Esophagus muscularis mucosa (tissue), 4 donors: ENCODE measurements around the gene COMT. TPM values are rescaled to one million over a fixed set of nuclear protein-coding genes. Genes with fewer than 3 reads are reported as not detected.
A peak's percentile ranks its signal among the peaks of the same experiment; 100 is the strongest.

Source experiments
- DNase-seq: peaks from one replicate; pipeline ENCODE4 v3.0.0-alpha.2; 2017; ENCODE audit errors: extremely low spot score
- H3K27ac ChIP-seq, 4 donors: fragments of 200-600 bp; sonication (generic); replicated peaks in 1 of 4; 1 replicate in 3 of 4; 2 replicates in 1 of 4; pipeline ENCODE4 v1.5.1; 2016 to 2019; ENCODE audit warnings: mild to moderate bottlenecking in 1 of 4
- H3K27me3 ChIP-seq, 4 donors: fragments of 200-600 bp; sonication (generic); one replicate each; pipeline versions ENCODE4 v1.5.1 to v1.6.0; 2016 to 2019
- H3K36me3 ChIP-seq, 4 donors: fragments of 200-600 bp; sonication (generic); one replicate each; pipeline ENCODE4 v1.5.1; 2016 to 2019
- H3K4me1 ChIP-seq, 4 donors: fragments of 200-600 bp; sonication (generic); one replicate each; pipeline ENCODE4 v1.5.1; 2016 to 2019
- H3K4me3 ChIP-seq, 4 donors: fragments of 200-600 bp; sonication (generic); 1 replicate in 2 of 4; 2 replicates in 2 of 4; pipeline ENCODE4 v1.5.1; 2016 to 2019; ENCODE audit warnings: mild to moderate bottlenecking in 4 of 4, moderate library complexity in 1 of 4
- H3K9me3 ChIP-seq, 4 donors: fragments of 200-600 bp; sonication (generic); 1 replicate in 3 of 4; 2 replicates in 1 of 4; pipeline ENCODE4 v1.5.1; 2016 to 2019
- EP300 ChIP-seq: sonication (generic); formaldehyde crosslinking; IDR thresholded peaks from one replicate; pipeline ENCODE4 v1.6.1; 2017; ENCODE audit warnings: antibody characterized with exemption
- POLR2A ChIP-seq: fragments of 450-650 bp; IDR thresholded peaks from one replicate; pipeline ENCODE4 v1.6.1; 2017; ENCODE audit warnings: antibody characterized with exemption, moderate library complexity, mild to moderate bottlenecking, low read depth
- POLR2AphosphoS5 ChIP-seq, 2 donors: sonication (generic); formaldehyde crosslinking; IDR thresholded peaks; one replicate each; pipeline ENCODE4 v1.6.1; 2017; ENCODE audit warnings: antibody characterized with exemption in 2 of 2
- WGBS: methylation state at CpG from one replicate; pipeline ENCODE4 v1.1.5; 2018; 5-methylcytosine and 5-hydroxymethylcytosine counted together
- intact Hi-C: fragments of 100-400 bp; cut with DNase I; formaldehyde crosslinking; loops from one replicate; pipeline ENCODE4 v1.15.1; 2023
- total RNA-seq, 4 donors: library from RNA; depleted of rRNA; stranded (reverse); fragments of >200 nt; gene quantifications; one replicate each; pipeline versions ENCODE4 v1.1.0 to v1.2.1, GENCODE V29; 2016
- TF ChIP-seq, protein P1 (sequence below), 3 experiments: fragments of 200-600 bp in 2 of 3; fragments of 450-650 bp in 1 of 3; sonication (generic) in 2 of 3; IDR thresholded peaks; one replicate each; pipeline ENCODE4 v1.5.1; 2017 to 2019; ENCODE audit warnings: antibody characterized with exemption in 3 of 3, mild to moderate bottlenecking in 2 of 3, moderate library complexity in 1 of 3

The COMT gene
- total RNA-seq, 4 donors from 2014 or later = 141 to 231 (median 196) TPM

DNA sequence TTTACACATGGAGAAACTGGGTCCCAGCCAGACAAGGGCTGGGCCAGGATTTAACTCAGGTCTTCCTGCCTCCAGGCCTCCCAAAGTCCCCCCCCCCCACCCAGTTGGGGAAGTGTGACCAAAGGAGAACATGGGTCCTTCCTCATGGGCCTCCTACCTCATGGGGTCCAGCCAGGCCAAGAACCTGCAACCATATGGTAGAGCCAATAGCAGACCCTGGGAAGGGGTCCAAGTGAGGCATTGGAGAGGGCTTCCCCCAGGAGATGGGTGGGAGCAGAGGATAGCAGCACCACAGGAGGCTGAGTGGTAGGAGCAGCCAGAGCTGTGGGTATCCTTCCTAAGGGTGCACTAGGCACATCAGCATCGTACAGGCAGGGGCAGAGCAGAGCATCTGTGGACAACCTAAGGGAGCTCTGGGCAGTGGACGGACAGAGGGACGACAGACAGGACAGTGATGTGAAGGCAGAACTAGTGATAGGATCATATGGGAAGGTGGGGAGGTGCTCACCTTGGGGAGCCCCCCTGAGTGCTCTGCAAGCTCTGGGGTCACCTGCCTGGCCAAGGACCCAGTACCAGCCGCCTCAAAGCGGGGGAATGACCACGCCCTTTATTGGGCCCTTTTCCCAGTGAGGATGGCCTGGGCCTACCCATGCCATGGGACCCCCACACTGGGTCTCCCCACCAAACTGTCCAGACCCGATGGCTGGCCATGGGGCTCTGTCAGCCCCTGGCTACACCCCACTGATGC, 70.6 kb downstream of the COMT start:
- Histone ChIP-seq H3K4me1 (peaks cover 17 to 44% (median 27%) of the 10 kb centered on the region in 4 donors), H3K27me3 (no peaks in the 10 kb centered on the region), H3K27ac (no peak overlapping the region), H3K9me3 (no peaks in the 10 kb centered on the region), H3K4me3 (no peak overlapping the region), H3K36me3 (no peaks in the 10 kb centered on the region)
- no peak for DNase-seq
- WGBS = 98% methylated on average over 7 of the region's 7 CpGs
- no peak for TF ChIP-seq POLR2A
- no peak for TF ChIP-seq EP300
- TF ChIP-seq, protein P1, sequence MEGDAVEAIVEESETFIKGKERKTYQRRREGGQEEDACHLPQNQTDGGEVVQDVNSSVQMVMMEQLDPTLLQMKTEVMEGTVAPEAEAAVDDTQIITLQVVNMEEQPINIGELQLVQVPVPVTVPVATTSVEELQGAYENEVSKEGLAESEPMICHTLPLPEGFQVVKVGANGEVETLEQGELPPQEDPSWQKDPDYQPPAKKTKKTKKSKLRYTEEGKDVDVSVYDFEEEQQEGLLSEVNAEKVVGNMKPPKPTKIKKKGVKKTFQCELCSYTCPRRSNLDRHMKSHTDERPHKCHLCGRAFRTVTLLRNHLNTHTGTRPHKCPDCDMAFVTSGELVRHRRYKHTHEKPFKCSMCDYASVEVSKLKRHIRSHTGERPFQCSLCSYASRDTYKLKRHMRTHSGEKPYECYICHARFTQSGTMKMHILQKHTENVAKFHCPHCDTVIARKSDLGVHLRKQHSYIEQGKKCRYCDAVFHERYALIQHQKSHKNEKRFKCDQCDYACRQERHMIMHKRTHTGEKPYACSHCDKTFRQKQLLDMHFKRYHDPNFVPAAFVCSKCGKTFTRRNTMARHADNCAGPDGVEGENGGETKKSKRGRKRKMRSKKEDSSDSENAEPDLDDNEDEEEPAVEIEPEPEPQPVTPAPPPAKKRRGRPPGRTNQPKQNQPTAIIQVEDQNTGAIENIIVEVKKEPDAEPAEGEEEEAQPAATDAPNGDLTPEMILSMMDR (IDR thresholded peaks at IDR 0.05) = no peak
- no peak for TF ChIP-seq POLR2AphosphoS5 (IDR thresholded peaks at IDR 0.05)
- intact Hi-C loops = no loop called here

DNA sequence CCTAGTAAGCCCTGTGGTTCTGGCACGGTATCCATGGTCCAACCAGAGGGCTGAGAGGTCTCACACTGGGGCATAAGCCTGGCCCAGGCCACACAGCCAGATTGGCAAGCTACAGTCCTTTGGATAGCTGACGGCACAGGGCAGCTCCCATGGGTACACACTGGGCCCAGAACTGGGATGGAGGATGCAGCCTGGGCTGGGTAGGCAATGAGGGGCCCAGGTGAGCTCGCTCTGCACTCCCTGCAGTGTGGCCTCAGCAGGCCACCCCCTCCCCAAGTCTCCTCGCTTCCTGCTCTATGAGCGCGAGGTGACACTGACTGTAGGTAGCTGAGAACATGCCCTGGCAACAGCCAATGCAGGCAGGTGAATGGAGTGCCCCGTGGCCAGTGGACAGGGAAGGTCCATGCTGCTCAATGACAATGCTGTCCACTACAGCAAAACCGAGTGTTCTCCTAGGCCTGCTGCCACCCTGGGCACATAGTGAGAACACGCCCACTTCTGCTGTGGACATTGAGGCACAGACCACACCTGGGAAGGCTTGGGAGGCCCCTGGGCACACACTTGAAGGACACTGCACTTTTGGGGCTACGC, 71.3 kb downstream of the COMT start:
- TF ChIP-seq, protein P1 (IDR thresholded peaks at IDR 0.05) = no peak
- TF ChIP-seq POLR2AphosphoS5 (IDR thresholded peaks at IDR 0.05) = no peak
- TF ChIP-seq POLR2A = no peak
- TF ChIP-seq EP300 = no peak
- intact Hi-C loops = loop anchor here (1.0 kb wide), 1 partner anchor 44 kb away; no protein-coding TSS in a partner anchor
- H3K27ac ChIP-seq = no peak overlapping the region

DNA sequence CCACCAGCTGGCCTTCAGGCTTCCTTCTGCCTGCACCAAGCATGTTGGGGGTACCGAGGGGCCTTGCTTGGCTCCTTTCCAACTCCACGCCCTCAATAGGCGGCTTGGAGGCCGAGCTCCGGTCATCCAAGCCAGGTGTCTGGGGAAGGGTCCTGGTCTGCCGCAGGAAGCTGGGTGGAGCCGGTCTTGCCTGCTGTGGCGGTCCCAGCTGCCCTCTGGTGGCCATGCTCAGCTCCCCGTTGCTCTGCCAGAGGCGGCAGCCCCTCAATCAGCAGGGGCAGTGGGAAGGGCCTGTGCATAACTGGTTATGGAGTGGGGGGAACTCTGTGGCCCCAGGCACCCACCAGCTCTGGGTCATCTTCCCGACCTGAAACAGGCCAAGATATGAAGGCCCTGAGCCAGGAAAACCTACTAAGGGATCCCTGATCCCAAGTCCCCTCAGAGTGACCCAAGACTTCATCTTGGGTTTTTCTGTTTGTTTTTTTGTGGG, 71.9 kb downstream of the COMT start:
- intact Hi-C loops = loop anchor here (1.0 kb wide), 1 partner anchor 44 kb away; no protein-coding TSS in a partner anchor
- no peaks in the 10 kb centered on the region for H3K36me3 ChIP-seq
- no peak for TF ChIP-seq POLR2A
- TF ChIP-seq, protein P1 (IDR thresholded peaks at IDR 0.05) = peak; percentile 88 to 90 (median 90)
- WGBS = 4% methylated on average over 11 of the region's 11 CpGs
- peaks cover 21 to 51% (median 32%) of the 10 kb centered on the region in 4 donors for H3K4me1 ChIP-seq
- no peak for DNase-seq
- H3K27me3 ChIP-seq = no peaks in the 10 kb centered on the region
- no peaks in the 10 kb centered on the region for H3K9me3 ChIP-seq
- no peak overlapping the region for H3K27ac ChIP-seq
- no peak overlapping the region for H3K4me3 ChIP-seq

More for the DNA sequence above, 71.3 kb downstream of the COMT start:
- Histone ChIP-seq H3K27me3 (no peaks in the 10 kb centered on the region), H3K4me3 (no peak overlapping the region), H3K4me1 (peaks cover 21 to 51% (median 32%) of the 10 kb centered on the region in 4 donors), H3K36me3 (no peaks in the 10 kb centered on the region), H3K9me3 (no peaks in the 10 kb centered on the region)
- DNase-seq = no peak
- WGBS = 90% methylated on average over 6 of the region's 10 CpGs

DNA sequence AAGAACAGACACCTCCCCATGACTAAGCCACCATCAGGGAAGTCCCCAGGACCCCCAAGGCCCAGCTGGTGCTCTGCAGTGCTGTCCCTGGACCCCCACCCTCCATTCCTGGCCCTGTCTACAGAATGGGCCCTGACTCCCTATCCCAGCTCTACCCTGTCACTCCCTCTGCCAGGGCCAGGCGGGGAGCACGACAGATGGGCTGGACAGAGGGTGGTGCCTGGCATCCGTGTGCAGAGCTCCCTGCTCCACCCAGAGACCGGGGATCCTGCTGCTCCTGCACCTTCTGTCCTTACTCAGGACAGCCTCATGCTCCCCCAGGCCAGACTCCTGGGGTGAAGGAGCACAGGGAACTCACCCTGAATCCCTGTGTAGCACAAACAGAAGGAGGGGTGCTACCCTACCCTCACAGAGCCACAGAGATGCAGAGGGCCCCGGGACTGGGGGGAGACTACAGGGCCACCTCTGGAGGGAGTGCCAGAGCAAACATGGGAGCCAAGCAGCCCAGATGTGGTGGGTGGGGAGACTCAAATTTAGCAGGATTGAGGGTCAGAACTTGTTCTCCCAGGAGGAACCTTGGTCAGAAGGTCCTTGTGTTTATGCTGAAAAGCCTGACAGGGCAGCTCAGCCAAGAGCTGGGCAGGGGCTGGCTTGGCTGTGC, 73.1 kb downstream of the COMT start:
- no peak overlapping the region for H3K4me3 ChIP-seq
- TF ChIP-seq EP300 (no peak), POLR2A (no peak), POLR2AphosphoS5 (IDR thresholded peaks at IDR 0.05) (no peak)
- TF ChIP-seq, protein P1 (IDR thresholded peaks at IDR 0.05) = no peak
- intact Hi-C loops = loop anchor here (5.0 kb wide), 1 partner anchor 68 kb away; the partner anchor contains the start of gene DGCR8
- H3K9me3 ChIP-seq = no peaks in the 10 kb centered on the region
- H3K27me3 ChIP-seq = no peaks in the 10 kb centered on the region
- DNase-seq = no peak
- peaks cover 21 to 51% (median 32%) of the 10 kb centered on the region in 4 donors for H3K4me1 ChIP-seq
- H3K27ac ChIP-seq = no peak overlapping the region
- WGBS = 65% methylated on average over 2 of the region's 5 CpGs
- H3K36me3 ChIP-seq = no peaks in the 10 kb centered on the region
